ENCODE measurements around the gene WNT11. TPM values are rescaled to one million over a fixed set of nuclear protein-coding genes. Genes with fewer than 3 reads are reported as not detected.

The WNT11 gene
- total and polyA plus RNA-seq, 2 donors from 2014 or later = 0.80 to 2.2 TPM

DNA sequence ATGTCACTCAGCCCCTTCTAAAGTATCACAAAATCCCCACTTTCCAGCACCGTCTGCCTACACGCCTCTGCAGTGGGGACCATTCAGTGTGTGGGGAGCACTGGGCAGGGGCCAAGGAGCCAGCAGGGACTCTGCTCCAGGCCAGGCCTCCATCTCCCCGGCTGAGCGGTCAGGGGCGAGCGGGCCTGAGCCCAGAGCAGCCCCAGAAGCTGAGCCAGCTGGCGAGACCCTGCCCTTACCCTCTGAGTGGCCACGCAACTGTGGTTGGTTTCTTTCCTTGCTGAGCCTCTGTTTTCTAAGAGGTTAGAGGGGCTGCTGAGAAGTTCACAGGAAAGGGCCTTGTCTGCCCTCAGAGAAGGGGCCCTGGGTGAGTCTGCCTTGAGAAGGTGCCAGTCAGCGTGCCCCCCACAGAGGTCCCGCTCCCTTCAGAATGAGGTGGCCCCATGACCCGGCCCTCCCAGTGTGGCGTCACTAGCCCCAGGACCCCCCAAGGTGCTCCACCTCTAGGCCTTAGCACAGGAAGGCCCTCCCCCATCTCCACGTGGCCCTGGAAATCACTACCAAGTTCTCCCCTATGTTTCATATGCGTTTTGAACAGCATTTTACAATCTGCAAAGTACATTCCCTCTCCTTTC is 46.9 kb downstream of the WNT11 start:
- H3K4me3 ChIP-seq (ENCODE audit: low read length in 3 of 3) = no peak overlapping the region
- no peak for FAIRE-seq
- H3K27me3 ChIP-seq (ENCODE audit: control insufficient read depth, insufficient read depth, low read length) = no peaks in the 10 kb centered on the region
- H3K4me1 ChIP-seq (ENCODE audit: control insufficient read depth in 2 of 3, insufficient read depth in 2 of 3, low read depth in 1 of 3, low read length in 3 of 3) = no peaks in the 10 kb centered on the region
- H3K36me3 ChIP-seq (ENCODE audit: control insufficient read depth in 2 of 3, insufficient read depth in 3 of 3, low read length in 3 of 3) = no peaks in the 10 kb centered on the region
- DNase-seq = peak in 2 of 5 donors; percentile 27 to 59
- no peaks in the 10 kb centered on the region for H3K9me3 ChIP-seq (ENCODE audit: control insufficient read depth in 2 of 3, insufficient read depth in 1 of 3, low read length in 3 of 3)
- intact Hi-C loops (cut with DNase I) = no loop called here
- H3K9ac ChIP-seq (ENCODE audit: low read length in 3 of 3) = no peak overlapping the region
- TF ChIP-seq, protein P1, sequence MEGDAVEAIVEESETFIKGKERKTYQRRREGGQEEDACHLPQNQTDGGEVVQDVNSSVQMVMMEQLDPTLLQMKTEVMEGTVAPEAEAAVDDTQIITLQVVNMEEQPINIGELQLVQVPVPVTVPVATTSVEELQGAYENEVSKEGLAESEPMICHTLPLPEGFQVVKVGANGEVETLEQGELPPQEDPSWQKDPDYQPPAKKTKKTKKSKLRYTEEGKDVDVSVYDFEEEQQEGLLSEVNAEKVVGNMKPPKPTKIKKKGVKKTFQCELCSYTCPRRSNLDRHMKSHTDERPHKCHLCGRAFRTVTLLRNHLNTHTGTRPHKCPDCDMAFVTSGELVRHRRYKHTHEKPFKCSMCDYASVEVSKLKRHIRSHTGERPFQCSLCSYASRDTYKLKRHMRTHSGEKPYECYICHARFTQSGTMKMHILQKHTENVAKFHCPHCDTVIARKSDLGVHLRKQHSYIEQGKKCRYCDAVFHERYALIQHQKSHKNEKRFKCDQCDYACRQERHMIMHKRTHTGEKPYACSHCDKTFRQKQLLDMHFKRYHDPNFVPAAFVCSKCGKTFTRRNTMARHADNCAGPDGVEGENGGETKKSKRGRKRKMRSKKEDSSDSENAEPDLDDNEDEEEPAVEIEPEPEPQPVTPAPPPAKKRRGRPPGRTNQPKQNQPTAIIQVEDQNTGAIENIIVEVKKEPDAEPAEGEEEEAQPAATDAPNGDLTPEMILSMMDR (IDR thresholded peaks at IDR 0.05; ENCODE audit: borderline replicate concordance, extremely low read depth, insufficient read depth) = no peak
- no peak overlapping the region for H3K27ac ChIP-seq (ENCODE audit: low read depth in 2 of 2, low read length in 2 of 2)

DNA sequence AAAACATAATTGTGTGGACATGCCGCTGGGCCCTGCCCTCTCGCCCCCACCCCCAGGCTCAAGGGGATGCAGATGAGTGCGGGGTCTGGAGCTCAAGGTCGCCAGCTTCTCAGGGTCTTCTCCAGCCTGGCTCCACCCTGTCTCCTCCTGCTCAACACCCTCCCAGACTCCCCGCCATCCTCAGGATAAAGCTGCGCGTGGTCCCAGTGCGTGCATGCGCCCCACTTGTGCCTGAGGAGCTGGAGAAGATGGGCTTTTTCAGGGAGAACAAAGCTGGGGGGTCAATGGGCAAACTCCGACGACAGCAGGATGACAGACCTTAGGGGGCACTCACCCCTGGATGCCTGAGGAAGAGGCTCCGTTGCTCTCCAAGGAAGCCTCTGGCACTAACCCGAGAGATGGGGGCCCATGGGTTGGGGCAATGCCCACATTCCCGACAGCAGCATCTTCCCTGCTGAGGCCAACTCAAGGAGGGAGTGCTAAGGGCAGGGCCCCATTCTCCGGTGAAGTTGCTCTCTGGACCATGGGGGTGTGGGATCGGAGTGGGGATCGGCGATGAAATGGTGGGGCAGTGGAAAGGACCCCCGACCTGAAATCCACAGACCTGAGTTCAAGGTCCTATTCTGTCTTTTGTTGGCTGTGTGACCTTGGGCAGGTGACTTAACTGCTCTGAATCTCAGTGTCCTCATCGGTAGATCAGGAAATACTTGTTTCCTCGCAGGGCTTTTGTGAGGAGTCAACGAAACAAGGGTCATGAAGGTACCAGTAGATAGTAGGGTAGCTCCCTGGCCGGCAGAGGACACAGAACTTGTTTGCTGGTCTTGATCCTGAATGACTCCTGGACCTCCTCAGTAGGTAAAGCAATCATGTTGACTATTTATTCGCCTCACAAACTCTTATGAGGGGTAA is 47.7 kb downstream of the WNT11 start:
- Histone ChIP-seq H3K9ac (ENCODE audit: low read length in 3 of 3) (no peak overlapping the region), H3K9me3 (ENCODE audit: control insufficient read depth in 2 of 3, insufficient read depth in 1 of 3, low read length in 3 of 3) (no peaks in the 10 kb centered on the region), H3K36me3 (ENCODE audit: control insufficient read depth in 2 of 3, insufficient read depth in 3 of 3, low read length in 3 of 3) (no peaks in the 10 kb centered on the region), H3K27ac (ENCODE audit: low read depth in 2 of 2, low read length in 2 of 2) (no peak overlapping the region), H3K4me3 (ENCODE audit: low read length in 3 of 3) (no peak overlapping the region), H3K27me3 (ENCODE audit: control insufficient read depth, insufficient read depth, low read length) (no peaks in the 10 kb centered on the region), H3K4me1 (ENCODE audit: control insufficient read depth in 2 of 3, insufficient read depth in 2 of 3, low read depth in 1 of 3, low read length in 3 of 3) (no peaks in the 10 kb centered on the region)
- intact Hi-C loops (cut with DNase I) = no loop called here
- TF ChIP-seq, protein P1 (IDR thresholded peaks at IDR 0.05; ENCODE audit: borderline replicate concordance, extremely low read depth, insufficient read depth) = no peak
- no peak for FAIRE-seq
- DNase-seq = no peak

DNA sequence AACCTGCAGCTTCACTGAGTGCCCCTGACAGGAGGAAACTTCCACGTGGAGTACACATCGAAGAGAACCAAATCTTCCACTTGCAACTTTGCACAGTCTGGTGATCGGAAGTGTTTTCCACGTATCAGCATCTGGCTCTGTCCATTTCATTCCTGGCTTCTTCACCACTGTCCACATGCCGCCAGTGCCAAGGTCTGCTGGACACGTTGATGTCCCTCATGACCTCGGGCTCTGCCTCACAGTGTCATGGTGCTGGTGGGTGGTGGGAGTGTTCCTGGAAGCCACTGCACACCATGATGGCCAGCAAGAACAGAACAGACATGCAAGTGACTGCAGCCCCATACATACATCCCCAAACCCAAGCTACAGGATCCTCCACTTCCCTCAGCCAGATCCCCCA is 48.4 kb downstream of the WNT11 start:
- Histone ChIP-seq H3K27me3 (ENCODE audit: control insufficient read depth, insufficient read depth, low read length) (no peaks in the 10 kb centered on the region), H3K36me3 (ENCODE audit: control insufficient read depth in 2 of 3, insufficient read depth in 3 of 3, low read length in 3 of 3) (no peaks in the 10 kb centered on the region), H3K27ac (ENCODE audit: low read depth in 2 of 2, low read length in 2 of 2) (no peak overlapping the region), H3K4me3 (ENCODE audit: low read length in 3 of 3) (no peak overlapping the region), H3K9me3 (ENCODE audit: control insufficient read depth in 2 of 3, insufficient read depth in 1 of 3, low read length in 3 of 3) (no peaks in the 10 kb centered on the region), H3K4me1 (ENCODE audit: control insufficient read depth in 2 of 3, insufficient read depth in 2 of 3, low read depth in 1 of 3, low read length in 3 of 3) (no peaks in the 10 kb centered on the region), H3K9ac (ENCODE audit: low read length in 3 of 3) (no peak overlapping the region)
- DNase-seq = no peak
- intact Hi-C loops (cut with DNase I) = no loop called here
- TF ChIP-seq, protein P1 (IDR thresholded peaks at IDR 0.05; ENCODE audit: borderline replicate concordance, extremely low read depth, insufficient read depth) = no peak
- no peak for FAIRE-seq
